Tibial artery (tissue), 4 donors: ENCODE results near the gene STON1.

Experiments used
- DNase-seq, 2 donors: peaks; one replicate each; pipeline ENCODE4 v3.0.0-alpha.2; 2019
- H3K27ac ChIP-seq, 2 donors: fragments of 200-600 bp; sonication (generic) in 1 of 2; 1 replicate in 1 of 2; 2 replicates in 1 of 2; pipeline ENCODE4 v1.5.1; 2018 to 2019; ENCODE audit warnings: mild to moderate bottlenecking in 1 of 2
- H3K27me3 ChIP-seq, 2 donors: fragments of 200-600 bp; sonication (generic) in 1 of 2; one replicate each; pipeline versions ENCODE4 v1.5.1 to v1.6.0; 2016 to 2019
- H3K36me3 ChIP-seq, 3 donors: fragments of 200-600 bp; sonication (generic) in 2 of 3; one replicate each; pipeline ENCODE4 v1.5.1; 2016 to 2019; ENCODE audit warnings: mild to moderate bottlenecking in 2 of 3
- H3K4me1 ChIP-seq, 4 donors: fragments of 200-600 bp; sonication (generic) in 2 of 4; 1 replicate in 3 of 4; 2 replicates in 1 of 4; pipeline ENCODE4 v1.5.1; 2016 to 2019
- H3K4me3 ChIP-seq, 2 donors: fragments of 200-600 bp; sonication (generic) in 1 of 2; 1 replicate in 1 of 2; 2 replicates in 1 of 2; pipeline ENCODE4 v1.5.1; 2018 to 2019; ENCODE audit warnings: mild to moderate bottlenecking in 2 of 2
- H3K9me3 ChIP-seq, 3 donors: fragments of 200-600 bp; sonication (generic) in 1 of 3; one replicate each; pipeline ENCODE4 v1.5.1; 2016 to 2019
- intact Hi-C: fragments of 100-400 bp; cut with DNase I; formaldehyde crosslinking; loops from one replicate; pipeline ENCODE4 v1.15.0; 2023; ENCODE audit warnings: low total_unique reads
- TF ChIP-seq, protein P1 (sequence below), 2 experiments: fragments of 200-600 bp in 1 of 2; fragments of 450-650 bp in 1 of 2; IDR thresholded peaks; one replicate each; pipeline ENCODE4 v1.5.1; 2017 to 2019; ENCODE audit warnings: antibody characterized with exemption in 2 of 2, mild to moderate bottlenecking in 1 of 2, moderate library complexity in 1 of 2

The STON1 gene

DNA sequence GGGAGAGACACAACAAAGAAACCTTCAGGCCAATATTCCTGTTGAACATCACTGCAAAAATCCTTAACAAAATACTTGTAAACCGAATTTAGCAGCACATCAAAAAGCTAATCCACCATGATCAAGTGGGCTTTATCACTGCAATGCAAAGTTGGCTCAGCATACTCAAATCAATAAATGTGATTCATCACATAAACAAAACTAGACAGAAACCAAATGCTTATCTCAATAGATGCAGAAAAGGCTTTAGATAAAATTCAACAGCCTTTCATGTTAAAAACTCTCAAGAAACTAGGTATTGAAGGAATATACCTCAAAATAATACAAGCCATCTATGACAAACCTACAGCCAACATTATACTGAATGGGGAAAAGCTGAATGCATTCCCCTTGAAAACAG lies 108.3 kb downstream of the STON1 start:
- Histone ChIP-seq H3K4me1 (no peaks in the 10 kb centered on the region), H3K27me3 (no peaks in the 10 kb centered on the region), H3K27ac (no peak overlapping the region), H3K9me3 (peaks cover 0 to 7% (median 0%) of the 10 kb centered on the region in 3 donors), H3K4me3 (no peak overlapping the region), H3K36me3 (no peaks in the 10 kb centered on the region)
- intact Hi-C loops, result no loop called here
- no peak for DNase-seq
- TF ChIP-seq, protein P1, sequence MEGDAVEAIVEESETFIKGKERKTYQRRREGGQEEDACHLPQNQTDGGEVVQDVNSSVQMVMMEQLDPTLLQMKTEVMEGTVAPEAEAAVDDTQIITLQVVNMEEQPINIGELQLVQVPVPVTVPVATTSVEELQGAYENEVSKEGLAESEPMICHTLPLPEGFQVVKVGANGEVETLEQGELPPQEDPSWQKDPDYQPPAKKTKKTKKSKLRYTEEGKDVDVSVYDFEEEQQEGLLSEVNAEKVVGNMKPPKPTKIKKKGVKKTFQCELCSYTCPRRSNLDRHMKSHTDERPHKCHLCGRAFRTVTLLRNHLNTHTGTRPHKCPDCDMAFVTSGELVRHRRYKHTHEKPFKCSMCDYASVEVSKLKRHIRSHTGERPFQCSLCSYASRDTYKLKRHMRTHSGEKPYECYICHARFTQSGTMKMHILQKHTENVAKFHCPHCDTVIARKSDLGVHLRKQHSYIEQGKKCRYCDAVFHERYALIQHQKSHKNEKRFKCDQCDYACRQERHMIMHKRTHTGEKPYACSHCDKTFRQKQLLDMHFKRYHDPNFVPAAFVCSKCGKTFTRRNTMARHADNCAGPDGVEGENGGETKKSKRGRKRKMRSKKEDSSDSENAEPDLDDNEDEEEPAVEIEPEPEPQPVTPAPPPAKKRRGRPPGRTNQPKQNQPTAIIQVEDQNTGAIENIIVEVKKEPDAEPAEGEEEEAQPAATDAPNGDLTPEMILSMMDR (IDR thresholded peaks at IDR 0.05), result no peak
